Posterior vena cava (tissue), 2 donors: ENCODE results near the gene SIMC1. TPM values are rescaled to one million over a fixed set of nuclear protein-coding genes. Genes with fewer than 3 reads are reported as not detected.
"Not testable (repeated sequence)": the region's sequence is repeated elsewhere in the genome, so short reads cannot be mapped to it uniquely, and the experiment has no call there.

Source experiments
- DNase-seq: peaks from one replicate; pipeline ENCODE4 v3.0.0-alpha.2; 2020; ENCODE audit warnings: low spot score
- intact Hi-C, 2 donors: fragments of 100-400 bp; cut with DNase I; formaldehyde crosslinking; loops; one replicate each; pipeline versions ENCODE4 v1.14.1 to v1.14.2; 2022 to 2023
- total RNA-seq, 2 donors: library from RNA; stranded (reverse); fragmentation: NEBNext Ultra II Directional; extraction: Animal tissue kit (Norgen Biotek cat#: 25700); gene quantifications; one replicate each; pipeline ENCODE4 v1.2.1, GENCODE V29; 2021
- donor health status: DM: yes; HTN: yes; CAD: no.
- donor health status: DM: yes; HTN: yes; CAD: no.

SIMC1 gene
- total RNA-seq, 2 donors from 2014 or later = 8.3 to 10.9 TPM

- intact Hi-C loops, DNase-seq: not testable (repeated sequence)
Observed at GRCh38 chr5:176260682-176261081, 22.5 kb downstream of the SIMC1 start.

- intact Hi-C loops, DNase-seq: not testable (repeated sequence)
Observed at GRCh38 chr5:176266448-176266847, 28.2 kb downstream of the SIMC1 start.

- intact Hi-C loops, DNase-seq: not testable (repeated sequence)
Observed at GRCh38 chr5:176289018-176289417, 50.8 kb downstream of the SIMC1 start.

- intact Hi-C loops, DNase-seq: not testable (repeated sequence)
Observed at GRCh38 chr5:176290057-176290840, 52.0 kb downstream of the SIMC1 start.

GRCh38 chr5:176305356-176305755 is 67.1 kb downstream of the SIMC1 start:
- intact Hi-C loops, DNase-seq: not testable (repeated sequence)

GRCh38 chr5:176317534-176318374 is 79.5 kb downstream of the SIMC1 start:
- intact Hi-C loops = no loop called here
- no peak for DNase-seq

GRCh38 chr5:176319827-176320554 is 81.8 kb downstream of the SIMC1 start:
- intact Hi-C loops = no loop called here
- DNase-seq = no peak

GRCh38 chr5:176320577-176320976 is 82.4 kb downstream of the SIMC1 start:
- DNase-seq = no peak
- intact Hi-C loops = no loop called here

- intact Hi-C loops = no loop called here
- no peak for DNase-seq
Observed at GRCh38 chr5:176334031-176334770, 96.0 kb downstream of the SIMC1 start.

- no peak for DNase-seq
- intact Hi-C loops = no loop called here
Observed at GRCh38 chr5:176337913-176338312, 99.7 kb downstream of the SIMC1 start.

- DNase-seq = no peak
- intact Hi-C loops = no loop called here
Observed at GRCh38 chr5:176339304-176339703, 101.1 kb downstream of the SIMC1 start.

GRCh38 chr5:176341325-176342157 is 103.3 kb downstream of the SIMC1 start:
- intact Hi-C loops = no loop called here
- no peak for DNase-seq

- intact Hi-C loops = no loop called here
- no peak for DNase-seq
Observed at GRCh38 chr5:176342158-176342483, 103.9 kb downstream of the SIMC1 start.

- intact Hi-C loops = no loop called here
Observed at GRCh38 chr5:176342766-176343458, 104.7 kb downstream of the SIMC1 start.

GRCh38 chr5:176350416-176350815 is 112.2 kb downstream of the SIMC1 start:
- no peak for DNase-seq
- intact Hi-C loops = no loop called here

More at GRCh38 chr5:176342766-176343458, 104.7 kb downstream of the SIMC1 start:
- no peak for DNase-seq

GRCh38 chr5:176352116-176352878 is 114.1 kb downstream of the SIMC1 start:
- intact Hi-C loops = no loop called here
- no peak for DNase-seq

GRCh38 chr5:176353533-176353932 is 115.3 kb downstream of the SIMC1 start:
- intact Hi-C loops = no loop called here
- DNase-seq = no peak
